Subcutaneous adipose tissue (tissue), 4 donors: ENCODE results near the gene TP53TG5. TPM values are rescaled to one million over a fixed set of nuclear protein-coding genes. Genes with fewer than 3 reads are reported as not detected.

Source experiments
- total RNA-seq, 4 donors: library from RNA; depleted of rRNA; stranded (reverse); fragments of >200 nt; gene quantifications; one replicate each; pipeline ENCODE4 v1.1.0, GENCODE V29; 2016
- TF ChIP-seq, protein P1 (sequence below): fragments of 450-650 bp; IDR thresholded peaks from one replicate; pipeline ENCODE4 v1.5.1; 2016; ENCODE audit warnings: low read depth, mild to moderate bottlenecking, control low read depth, antibody characterized with exemption, moderate library complexity

The TP53TG5 gene
- total RNA-seq, 4 donors from 2014 or later, result 0.57 TPM; not detected in 3

DNA sequence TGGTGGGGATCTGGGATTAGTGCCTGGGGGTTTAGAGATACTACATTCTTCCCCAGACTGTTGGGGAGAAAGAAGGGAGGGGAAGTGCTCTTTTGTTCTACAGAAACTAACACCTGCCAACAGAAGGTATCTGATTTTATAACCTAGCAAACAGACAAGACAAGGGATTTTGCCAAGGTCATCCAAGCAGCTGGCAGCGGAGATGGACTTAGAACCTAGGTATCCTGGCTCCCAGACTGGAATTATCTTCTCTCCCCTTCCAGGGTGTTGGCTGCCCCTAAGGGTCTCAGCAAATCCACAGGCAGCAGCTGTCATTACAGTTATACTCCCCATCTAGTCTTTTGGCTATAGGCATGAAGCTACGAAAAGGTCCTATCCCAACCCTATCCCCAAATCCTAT lies 38.3 kb downstream of the TP53TG5 start:
- TF ChIP-seq, protein P1, sequence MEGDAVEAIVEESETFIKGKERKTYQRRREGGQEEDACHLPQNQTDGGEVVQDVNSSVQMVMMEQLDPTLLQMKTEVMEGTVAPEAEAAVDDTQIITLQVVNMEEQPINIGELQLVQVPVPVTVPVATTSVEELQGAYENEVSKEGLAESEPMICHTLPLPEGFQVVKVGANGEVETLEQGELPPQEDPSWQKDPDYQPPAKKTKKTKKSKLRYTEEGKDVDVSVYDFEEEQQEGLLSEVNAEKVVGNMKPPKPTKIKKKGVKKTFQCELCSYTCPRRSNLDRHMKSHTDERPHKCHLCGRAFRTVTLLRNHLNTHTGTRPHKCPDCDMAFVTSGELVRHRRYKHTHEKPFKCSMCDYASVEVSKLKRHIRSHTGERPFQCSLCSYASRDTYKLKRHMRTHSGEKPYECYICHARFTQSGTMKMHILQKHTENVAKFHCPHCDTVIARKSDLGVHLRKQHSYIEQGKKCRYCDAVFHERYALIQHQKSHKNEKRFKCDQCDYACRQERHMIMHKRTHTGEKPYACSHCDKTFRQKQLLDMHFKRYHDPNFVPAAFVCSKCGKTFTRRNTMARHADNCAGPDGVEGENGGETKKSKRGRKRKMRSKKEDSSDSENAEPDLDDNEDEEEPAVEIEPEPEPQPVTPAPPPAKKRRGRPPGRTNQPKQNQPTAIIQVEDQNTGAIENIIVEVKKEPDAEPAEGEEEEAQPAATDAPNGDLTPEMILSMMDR, result no peak

DNA sequence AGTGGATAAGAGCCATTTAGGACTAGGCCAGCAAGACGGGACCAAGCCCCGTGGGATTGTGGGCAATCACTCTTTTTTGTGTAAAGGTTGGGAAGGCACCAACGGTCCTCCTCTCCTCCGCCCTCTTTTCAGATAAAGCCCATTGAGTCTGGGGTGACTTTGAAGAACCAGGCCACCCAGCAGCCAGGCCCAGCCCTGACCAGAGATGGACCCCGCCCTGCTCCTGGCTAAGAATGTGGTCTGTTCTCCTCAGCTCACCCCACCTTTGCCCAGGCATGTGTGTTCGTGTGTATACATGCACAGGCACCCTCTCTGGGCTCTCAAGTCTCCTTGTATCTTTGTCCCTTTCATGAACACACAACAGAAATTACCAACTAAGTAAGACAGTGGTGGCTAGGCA lies 39.0 kb downstream of the TP53TG5 start:
- TF ChIP-seq, protein P1, result no peak

DNA sequence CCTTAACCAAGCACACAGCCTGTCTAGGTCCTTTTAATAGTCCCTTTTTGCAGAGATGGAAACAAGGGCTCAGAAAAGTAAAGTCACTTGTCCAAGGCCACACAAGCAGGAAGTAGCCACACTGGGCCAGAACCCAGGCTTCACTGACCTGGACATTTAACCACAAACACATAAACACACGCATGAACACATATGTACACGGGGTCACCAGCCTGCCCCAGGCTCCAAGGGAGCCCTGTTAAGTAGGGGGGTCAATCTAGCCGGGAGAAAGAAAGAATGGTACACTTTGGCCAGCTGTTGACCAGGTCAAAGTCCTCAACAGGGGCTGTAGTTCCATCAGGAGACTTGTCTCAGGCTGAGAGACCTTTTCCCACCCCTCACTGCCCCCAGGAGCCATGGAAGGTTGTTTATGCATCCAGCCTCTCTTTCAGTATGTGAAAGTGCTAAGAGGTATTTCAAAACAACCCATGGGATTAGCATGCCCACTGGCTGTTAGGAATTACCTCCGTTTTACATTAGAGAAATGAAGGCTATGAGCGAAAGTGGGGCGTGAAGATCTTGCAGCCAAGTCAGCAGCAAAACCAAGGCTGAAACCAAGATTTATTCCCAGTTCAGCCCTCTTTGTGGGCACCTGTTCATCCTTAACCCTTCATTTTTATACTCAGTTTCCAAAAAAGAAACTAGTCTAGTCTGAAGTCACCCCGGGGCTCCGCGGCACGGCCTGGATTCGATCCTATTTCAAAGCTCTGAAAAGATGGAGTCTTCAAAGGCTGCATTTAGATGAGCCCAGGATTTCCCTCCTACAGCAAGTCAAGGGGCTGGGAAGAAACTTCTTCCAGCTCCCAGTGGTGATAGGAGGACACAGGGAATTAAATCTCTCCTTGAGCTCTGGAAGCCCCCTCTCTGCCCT lies 39.7 kb downstream of the TP53TG5 start:
- TF ChIP-seq, protein P1, result no peak

DNA sequence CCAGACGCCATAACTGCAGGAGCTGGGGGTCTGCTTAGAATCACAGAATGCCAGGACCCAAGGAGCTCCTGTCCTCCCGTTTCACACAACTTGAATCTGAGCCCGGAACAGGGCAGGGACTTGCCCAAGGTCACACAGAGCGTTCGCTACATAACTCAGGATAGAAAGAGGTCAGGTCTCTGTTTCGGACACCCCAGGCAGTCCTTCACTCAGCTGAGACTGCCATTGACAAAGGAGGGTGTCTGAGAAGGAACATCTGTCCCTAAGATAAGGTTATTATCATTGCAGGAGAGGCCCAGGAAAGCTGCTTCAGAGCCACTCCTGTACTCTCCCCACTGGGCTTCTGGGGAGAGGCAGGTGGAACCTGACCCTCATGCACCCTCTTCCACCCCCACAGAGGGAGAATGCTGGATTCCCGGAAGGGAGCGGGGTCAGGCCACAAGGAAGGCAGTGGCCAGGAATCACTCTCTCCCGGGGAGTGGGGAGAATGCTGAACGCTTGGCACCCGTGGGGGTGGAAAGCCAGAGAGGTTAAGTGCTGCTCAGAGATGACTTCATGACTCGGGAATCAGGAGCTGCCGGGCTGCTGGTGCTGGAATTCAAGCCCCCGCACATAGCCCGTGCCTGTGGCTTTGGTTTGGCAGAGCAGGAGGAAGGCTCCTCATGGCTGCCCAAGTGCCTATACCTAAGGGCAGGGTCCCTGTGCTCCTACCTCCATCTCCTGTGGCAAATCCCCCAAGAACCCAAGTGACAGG lies 40.6 kb downstream of the TP53TG5 start:
- TF ChIP-seq, protein P1, result no peak

DNA sequence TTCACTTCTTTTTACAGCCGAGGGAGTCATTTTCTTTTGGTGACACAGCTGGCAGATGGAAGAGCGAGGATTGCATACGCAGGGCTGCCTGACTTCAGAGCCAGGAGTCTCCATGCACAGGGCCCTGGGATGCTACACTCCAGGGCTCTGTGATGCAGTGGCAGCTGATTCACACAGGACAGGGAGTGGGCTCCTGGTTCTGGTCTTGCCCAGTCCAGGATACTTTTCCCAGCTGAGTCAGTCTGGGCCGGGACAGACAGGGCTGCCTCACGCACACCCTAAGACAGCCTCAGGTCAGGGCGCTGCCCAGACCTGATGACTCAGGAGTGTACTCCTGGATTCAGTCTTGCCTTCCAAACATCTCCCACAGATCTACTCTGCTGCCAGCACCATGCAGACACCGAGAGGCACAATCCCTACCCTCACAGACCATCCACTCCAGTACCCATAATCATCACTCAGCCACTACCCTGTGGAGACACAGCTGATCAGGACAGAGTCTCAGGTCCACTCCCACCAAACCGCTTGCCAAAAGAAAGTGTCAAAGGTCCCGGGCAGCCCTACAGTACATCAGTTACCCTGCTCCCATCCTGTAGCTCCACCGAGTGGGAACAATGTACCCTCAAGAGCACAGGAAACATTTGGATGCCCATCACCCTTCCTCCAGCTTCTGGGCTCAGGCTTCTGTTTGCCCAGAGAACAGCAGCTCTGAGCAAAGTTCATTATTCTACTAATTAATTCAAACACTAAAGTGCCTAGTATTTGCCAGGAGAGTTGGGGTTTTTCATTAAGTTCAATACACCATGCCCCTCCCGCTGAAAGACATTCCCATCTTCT lies 41.4 kb downstream of the TP53TG5 start:
- TF ChIP-seq, protein P1, result no peak

DNA sequence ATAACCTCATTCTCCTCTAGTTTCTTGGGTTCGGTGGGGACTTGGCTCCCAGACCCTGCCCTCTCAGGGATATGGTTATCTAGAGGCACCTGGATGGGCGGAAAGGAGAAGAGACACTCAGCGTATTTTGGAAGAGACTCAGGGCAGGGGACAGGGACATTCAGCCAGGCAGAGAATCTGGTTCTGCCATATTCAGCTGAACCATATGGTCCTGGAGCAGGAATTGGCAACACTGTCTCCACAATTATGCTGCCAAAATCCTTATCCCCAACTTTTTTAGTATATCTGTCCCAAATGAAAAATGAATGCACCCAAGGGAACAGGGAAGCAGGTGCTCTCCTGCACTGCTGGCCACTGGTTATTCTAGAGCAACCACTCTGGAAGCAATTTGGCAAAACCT lies 47.6 kb downstream of the TP53TG5 start:
- TF ChIP-seq, protein P1, result no peak
